Measurements from ENCODE around the gene MKRN2.

Gene MKRN2

DNA sequence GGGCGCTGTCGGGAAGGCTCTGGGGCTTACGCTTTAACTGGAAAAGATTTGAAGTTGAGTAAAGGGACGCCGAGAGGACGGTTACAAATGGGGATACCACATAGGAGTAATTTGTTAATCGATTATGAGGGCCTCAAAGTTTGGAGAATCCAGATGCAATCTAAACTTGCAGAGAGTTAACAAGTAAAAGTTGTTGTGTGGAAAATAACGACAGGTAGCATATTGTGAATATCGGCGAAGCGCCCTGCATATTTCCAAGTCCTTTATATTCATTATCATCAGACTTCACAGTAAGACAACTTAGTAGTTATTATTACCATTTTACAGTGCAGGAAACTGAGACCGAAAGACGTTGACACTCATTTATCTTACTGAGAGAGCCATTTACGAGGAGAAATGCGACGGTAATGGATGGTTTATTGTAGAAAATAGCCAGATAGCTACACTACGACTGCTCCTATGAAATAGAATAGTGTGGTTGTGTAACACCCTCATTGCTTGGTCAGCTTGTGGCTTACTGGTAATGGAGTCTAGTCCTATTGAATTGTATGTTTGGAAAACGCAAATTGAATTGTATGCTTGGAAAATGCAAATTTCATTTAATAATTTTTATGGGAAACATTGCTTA is 700 bp downstream of the MKRN2 start:
- peak; percentile 58 for DNase-seq

DNA sequence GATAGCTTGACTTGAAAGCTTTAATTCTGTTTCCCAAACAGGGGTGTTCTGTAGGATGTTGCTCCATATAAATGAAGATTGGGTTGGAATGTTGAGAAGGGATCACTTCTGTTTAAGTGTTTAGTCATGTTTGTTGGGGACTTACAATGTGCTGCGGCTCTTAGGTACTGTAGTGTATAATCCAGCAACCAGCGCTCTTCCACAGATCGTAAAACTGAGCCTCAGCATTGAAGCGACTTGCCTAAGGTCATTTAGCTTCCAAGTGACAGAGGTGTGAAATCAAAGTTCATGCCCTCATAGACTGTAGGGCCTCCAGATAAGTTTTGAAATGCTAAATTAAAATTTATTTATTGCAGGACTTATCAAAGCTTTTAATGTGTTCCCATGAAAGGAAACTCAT is 1.8 kb downstream of the MKRN2 start:
- DNase-seq, result no peak

DNA sequence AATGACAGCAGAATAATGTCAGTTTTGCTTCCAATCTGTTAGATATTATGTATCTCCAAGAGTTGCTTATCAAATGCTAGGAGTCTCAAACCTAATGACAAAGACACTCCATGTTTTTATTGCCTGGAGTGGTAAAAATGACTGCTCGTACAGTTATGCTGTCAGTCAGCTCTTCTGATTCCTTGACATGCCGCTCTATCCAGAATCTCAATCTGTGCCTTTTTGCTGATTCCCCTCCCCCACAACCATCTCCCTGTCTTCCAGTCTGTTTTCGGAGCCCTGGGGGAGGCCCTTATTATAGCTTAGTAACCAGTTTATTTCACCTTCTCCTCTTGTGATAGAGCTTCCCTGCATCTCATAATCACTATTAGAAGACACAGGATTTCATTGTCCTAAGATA is 2.6 kb downstream of the MKRN2 start:
- DNase-seq, result no peak

DNA sequence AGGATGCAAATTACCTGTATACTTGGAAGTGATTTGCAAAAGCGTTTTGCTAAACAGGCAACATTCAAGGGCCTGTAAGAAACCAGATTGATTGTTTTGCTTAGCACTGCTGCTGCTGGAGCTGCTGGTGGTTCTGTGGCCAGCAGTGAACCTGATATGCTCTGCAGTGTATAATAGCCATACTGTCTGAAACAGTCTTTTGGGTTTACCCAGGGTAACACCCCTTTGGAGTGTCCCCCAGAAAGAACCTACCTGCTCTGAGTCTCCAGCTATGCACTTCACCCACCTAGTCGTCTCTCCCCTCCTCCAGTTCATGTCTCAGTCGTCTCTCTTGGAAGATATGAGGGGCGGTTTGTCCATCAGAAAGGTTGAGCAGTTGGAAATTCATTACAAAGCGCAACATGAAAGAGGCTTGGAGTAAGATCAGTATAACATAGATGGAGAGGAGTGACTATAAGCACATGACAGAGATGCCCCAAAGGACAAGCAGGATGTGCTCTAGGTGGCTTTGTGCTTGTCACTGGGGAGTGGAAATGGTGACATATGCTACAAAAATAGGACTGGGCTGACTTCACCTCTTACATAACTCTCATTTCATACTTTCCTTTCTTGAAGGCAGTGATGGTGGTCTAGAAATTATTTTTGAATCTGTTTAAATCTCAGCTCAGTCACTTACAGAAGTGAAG is 3.8 kb downstream of the MKRN2 start:
- no peak for DNase-seq

DNA sequence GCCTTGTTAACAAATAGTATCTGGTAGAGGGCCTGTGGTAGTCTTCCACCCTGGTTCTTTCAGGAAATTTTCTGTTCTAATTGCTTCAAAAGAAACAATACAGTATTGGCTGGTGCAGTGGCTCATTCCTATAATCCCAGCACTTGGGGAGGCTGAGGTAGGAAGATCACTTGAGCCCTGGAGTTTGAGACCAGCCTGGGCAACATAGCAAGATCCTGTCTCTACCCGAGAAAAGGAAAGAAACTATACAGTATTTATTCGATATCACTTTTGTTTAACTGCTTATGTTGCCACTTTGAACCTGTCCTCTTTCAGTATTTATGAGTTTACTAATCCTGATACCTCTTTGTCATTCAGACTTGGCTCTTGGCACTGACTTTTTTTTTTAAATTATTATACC is 4.5 kb downstream of the MKRN2 start:
- DNase-seq, result no peak

DNA sequence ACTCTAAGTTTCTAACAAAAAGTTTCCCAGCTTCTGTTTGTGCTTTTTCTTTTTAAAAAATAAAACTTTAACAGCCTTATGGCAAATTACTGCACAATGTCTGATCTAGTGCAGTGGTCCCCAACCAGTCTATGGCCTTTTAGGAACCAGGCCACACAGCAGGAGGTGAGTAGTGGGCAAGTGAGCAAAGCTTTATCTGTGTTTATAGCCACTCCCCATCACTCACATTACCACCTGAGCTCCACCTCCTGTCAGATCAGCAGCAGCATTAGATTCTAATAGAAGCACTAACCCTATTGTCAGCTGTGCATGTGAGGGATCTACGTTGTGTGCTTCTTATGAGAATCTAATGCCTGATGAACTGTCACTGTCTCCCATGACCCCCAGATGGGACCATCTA is 5.6 kb downstream of the MKRN2 start:
- DNase-seq, result no peak

DNA sequence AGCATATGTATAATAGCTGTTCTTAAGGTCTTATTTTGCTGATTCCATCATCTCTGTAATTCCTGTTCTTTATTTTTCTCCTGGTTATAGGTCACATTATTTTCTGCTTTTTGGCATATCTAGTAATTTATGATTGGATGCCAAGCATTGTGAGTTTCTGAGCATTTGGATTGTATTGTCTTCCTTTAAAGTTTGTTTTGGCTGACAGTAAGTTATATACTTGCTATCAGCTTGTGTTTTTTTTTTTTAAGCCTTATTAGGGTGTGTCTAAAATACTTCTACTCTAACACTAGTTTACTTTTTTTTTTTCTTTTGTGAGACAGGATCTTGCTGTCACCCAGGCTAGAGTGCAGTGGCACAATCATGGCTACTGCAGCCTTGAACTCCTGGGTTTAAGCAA is 10.1 kb downstream of the MKRN2 start:
- DNase-seq, result no peak

DNA sequence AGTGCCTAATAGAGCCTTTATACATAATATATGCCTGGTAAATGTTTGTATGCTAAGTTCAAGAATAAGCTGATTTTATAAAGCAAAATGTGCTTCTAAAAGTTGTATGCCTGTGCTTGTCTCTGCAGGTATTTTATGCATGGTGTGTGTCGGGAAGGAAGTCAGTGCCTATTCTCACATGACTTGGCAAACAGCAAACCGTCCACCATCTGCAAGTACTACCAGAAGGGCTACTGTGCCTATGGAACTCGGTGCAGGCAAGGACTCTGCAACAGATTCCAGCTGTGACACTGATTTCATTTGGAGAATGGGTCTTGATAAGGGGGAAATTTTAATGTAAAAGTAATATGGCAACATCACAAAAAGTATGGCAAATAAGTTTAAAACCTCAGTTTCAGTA is 11.9 kb downstream of the MKRN2 start:
- no peak for DNase-seq

DNA sequence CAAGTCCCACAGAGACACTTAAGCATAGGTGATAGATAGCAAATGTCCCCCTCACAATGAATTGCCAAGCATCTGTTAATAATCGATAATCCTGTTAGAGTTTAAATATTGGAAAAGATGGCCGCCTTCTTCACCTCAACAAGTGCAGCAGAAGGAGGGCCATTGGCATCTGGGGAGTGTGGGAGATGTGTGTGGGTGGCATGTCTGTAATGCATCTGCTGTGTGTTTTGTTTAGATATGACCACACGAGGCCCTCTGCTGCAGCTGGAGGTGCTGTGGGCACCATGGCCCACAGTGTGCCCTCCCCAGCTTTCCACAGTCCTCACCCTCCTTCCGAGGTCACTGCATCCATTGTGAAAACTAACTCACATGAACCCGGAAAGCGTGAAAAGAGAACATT is 12.9 kb downstream of the MKRN2 start:
- no peak for DNase-seq

DNA sequence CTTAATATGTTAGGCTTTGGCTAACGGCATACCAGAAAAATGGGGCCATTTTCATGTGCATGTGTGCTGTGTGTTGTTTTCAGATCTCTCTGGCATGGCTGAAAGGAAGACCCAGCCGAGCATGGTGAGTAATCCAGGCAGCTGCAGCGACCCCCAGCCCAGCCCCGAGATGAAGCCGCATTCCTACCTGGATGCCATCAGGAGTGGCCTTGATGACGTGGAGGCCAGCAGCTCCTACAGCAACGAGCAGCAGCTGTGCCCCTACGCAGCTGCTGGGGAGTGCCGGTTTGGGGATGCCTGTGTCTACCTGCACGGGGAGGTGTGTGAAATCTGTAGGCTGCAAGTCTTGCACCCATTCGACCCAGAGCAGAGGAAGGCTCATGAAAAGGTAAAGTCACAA is 15.1 kb downstream of the MKRN2 start:
- no peak for DNase-seq

DNA sequence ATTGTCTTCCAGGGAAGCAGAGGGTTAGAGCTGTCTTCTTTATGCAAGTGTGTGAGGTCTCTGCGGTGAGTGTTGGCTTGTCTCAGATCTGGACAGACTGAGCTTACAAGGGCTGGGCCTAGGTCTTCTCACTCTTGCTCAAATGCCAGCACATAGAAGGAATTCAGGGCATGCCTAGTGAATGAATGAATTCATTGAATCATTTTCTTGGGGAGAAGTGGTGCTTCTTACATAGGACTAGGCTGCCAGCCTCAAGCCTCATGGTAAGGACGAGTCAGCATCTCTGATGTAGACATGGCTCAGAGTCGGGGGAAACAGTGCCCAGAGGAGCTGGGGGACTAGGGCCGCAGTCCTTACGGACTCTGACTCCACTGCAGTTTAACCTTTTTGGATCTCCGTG is 17.2 kb downstream of the MKRN2 start:
- no peak for DNase-seq

DNA sequence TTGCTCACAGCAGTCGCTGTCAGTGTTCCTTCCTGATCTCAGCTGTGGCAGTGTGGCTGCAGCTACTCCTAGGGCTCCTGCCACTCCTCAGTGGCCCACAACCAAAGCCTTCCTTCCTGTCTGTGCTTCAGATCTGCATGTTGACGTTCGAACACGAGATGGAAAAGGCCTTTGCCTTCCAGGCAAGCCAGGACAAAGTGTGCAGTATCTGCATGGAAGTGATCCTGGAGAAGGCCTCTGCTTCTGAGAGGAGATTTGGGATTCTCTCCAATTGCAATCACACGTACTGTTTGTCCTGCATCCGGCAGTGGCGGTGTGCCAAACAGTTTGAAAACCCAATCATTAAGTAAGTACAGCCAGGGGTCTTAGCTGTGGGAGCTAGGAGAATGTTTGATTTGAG is 17.8 kb downstream of the MKRN2 start:
- no peak for DNase-seq

DNA sequence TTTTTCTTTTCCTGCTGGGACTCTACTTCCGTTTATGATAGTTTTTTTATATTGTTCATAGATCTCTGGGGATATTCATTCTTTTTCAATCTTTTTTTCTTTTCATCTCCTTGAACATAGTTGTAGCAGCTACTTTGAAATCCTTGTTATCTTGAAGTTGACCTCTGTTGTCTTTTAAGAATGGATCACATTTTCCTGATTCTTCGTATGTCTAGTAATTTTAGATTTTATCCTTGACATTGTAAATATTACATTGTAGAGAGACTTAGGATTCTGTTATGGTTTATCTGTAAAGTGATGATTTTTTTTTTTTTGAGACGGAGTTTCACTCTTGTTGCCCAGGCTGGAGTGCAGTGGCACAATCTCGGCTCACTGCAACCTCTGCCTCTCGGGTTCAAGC is 20.5 kb downstream of the MKRN2 start:
- no peak for DNase-seq

DNA sequence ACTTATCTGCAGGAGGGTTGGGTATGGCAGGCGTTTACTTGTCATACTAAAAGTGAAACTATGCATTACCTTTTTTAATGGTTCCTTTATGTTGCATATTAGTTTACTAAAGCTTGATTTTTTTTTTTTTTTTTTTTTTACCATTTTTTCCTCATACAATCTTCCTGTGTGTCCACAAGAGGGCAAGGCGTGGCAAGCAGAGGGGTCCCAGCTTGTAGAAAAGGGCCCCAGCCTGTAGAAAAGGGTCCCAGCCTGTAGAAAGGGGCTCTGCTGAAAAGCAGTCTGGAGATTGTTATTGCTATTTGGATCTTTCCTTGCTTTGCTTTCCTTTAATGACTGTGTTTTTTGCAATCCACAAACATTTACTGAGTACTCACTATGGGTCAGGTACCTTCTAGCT is 21.9 kb downstream of the MKRN2 start:
- no peak for DNase-seq

DNA sequence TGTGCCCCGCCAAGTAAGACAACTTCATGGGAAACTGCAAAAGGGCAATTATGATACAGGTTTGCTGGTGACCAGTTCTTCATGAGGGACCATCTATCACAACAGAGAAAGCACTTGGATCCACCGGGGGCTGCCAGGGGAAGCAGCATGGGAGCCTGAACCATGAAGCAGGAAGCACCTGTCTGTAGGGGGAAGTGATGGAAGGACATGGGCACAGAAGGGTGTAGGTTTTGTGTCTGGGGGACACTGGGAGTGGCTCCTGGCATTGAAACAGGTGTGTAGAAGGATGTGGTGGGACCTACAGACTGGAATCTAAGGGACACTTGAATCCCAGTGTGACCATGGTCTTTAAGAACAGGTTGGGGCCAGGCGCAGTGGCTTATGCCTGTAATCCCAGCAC is 22.6 kb downstream of the MKRN2 start:
- no peak for DNase-seq

DNA sequence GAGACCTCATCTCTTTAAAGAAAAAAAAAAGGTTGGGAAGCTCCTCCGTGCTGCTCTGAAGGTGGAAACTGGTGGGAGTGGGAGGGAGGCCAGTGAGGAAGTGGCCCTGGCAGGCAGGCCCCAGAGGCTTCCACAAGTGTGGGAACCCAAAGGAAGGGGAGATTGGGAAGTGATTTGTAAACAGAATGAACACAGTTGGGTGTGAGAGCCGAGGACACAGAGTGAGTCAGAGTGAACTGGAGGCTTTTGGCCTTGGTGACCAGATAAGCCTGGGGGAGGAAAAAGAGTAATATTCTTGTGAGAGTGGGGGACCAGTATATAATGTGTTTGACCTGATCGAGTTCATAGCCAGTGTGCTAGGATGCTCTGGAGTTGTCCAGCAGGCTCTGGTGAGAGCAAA is 23.0 kb downstream of the MKRN2 start:
- no peak for DNase-seq

DNA sequence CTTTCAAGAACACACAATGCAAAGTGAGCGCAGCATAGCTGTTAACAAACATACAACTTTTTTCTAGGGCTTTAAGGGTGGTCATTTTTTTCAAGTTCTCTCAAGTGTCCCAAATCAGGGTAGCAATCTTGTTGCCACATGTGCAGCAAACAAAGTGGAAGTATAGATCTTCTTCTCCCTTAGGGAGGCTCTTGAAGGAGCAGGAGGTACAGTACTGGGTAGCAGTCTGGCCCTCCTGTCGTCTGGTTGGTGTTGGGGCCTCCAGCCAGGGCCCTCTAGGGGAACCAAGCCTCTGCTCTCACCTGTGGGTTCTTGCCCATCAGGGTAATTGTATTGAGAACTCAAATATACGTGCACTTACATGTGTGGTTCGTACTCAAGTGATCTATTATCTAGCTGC is 25.8 kb downstream of the MKRN2 start:
- DNase-seq, result no peak

DNA sequence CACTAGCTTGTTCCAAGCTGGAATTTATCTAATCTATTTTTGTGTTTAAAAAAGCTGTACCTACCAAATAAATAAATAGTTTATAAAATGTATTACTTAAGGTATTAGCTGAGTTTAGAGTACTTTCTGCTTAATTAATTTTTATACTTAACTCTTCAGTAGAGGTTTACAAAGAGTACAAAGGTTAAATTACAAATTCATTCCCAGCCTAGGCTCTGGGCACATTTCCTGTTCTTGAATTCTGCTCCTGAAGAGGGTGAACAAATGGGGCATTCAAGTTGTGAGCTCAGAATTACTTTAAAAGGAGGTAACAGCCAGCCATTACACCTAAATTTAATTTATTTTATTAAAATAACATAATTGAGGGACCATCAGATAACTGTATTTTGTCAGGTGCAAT is 26.4 kb downstream of the MKRN2 start:
- no peak for DNase-seq

DNA sequence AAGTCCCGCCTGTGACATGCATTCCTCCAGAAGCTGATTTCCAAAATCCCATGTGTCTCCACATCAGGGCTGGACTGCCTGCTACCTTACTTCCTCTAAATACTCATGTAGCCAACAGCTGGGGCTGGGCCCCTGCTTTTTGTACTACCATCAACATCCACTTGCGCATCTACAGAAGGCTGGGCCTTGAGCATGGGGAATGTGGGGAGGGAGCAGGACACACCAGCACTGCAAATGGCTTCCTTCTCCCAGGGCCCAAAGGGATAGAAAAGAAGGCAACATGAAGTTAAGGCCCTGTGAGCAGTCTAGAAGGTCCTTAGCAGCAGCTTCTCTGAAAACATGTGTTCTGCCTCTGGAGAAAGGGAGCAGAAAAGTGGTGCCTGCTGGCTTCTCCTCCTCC is 27.2 kb downstream of the MKRN2 start:
- DNase-seq, result no peak

DNA sequence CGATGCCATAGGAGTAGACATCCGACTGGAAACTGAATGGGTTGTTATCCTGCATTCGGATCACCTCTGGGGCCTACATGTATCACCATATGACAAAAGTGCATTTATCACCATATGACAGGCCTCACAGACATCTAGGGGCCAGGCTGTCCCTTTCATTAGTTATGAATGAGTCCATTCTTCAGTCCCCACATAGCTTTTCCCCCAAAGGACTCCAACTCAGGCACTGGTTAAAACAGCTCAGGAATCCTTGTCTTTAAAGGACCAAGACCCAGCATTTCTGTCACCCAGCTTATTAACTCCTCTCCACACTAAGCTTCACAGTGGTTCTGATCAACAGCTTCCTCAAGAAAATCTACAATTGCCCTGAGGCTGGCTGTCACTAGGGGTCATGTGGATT is 28.3 kb downstream of the MKRN2 start:
- no peak for DNase-seq

DNA sequence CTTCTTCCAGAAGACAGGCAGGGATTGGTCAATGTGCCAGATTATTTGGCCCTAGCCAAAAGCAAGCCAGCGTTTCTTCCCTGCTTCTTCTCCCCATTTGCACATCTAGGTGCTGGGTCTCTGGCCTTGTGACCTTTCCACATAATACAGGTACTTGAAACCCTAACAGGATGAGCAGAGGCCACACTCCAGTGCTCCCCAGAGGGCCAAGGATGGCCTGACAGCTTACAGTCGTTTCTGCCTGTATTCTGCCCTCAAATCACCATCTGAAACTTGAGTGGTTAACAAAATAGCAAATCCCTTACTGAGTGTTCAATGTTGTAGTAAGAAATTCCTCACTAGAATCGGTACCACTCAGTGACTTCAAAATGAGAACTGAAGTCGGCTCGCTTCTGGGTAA is 29.1 kb downstream of the MKRN2 start:
- no peak for DNase-seq

DNA sequence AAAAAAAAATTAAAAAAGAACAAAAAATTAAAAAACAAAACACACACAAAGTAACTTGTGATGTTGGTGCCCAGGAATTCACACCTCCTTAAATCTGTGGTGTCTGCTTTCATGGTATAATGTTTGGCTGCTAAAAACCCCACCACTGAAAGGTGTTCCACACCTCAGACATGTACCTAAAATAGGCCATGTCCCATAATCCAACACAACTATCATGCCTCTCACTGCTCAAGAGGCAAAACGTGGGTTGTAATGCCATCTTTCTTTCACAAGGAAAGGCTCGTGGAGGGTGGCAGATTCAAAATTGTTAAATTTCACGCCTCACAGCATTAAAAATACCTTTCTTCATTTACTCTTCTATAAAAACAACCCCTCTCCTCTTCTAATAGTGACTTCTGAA is 29.5 kb downstream of the MKRN2 start:
- DNase-seq, result no peak

DNA sequence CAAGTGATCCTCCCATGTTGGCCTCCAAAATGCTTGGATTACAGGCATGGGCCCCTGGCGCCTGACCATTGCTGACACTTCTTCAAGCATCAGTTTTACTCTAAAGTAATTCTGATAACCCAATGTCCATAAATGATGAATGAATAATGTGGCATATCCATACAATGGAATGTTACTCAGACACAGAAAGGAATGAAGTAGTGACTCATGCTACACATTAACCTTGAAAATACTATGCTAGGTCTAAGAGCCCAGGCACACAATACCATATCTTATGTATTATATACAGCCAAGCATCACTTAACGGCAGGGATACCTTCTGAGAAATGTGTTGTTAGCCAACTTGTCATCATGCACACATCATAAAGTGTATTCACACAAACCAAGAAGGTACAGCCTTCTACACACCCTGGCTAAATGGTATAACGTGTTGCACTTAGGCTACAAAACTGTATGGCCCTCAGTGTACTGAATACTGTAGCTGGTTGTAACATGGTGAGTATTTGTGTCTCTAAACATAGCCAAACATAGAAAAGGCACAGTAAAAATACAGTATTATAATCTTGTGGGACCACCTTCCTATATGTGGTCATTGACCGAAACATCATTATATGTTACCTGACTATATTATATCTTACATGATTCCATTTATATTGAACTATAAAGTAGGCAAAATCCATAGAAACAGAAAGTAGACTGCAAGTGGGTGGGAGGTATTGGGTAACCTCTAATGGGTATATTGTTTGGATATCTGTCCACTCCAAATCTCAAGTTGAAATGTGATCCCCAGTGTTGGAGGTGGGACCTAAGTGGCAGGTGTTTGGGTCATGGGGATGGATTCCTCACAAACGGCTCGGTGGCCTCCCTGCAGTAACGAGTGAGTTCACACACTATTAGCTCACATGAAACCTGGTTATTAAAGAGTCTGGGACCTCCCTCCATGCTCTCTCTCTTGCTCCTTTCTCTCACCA is 31.4 kb downstream of the MKRN2 start:
- no peak for DNase-seq

DNA sequence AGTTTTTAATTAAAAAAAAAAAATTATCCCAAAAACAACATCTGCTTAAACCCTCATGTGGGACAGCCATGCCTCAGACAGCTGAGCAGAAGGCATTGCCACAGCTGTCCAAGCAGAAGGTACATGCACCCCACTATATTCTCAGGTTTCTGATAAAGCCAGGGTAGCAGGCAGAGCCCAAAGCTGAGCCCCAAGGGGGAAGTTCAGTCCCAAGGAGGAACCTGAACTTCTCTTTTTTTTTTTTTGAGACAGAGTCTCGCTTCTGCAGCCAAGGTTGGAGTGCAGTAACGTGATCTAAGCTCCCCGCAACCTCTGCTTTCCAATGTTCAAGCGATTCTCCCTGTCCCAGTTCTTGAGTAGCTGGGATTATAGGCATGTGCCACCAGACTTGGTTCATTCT is 33.2 kb downstream of the MKRN2 start:
- DNase-seq, result peak; percentile 49

All from hematopoietic multipotent progenitor cell treated with erythropoietin and hydrocortisone succinate and interleukin-3 and kit ligand, for 4 days (in vitro differentiated cells).